Pancreas (tissue), 10 donors: ENCODE results near the gene UCMA. TPM values are rescaled to one million over a fixed set of nuclear protein-coding genes. Genes with fewer than 3 reads are reported as not detected.
"Not testable (repeated sequence)": the region's sequence is repeated elsewhere in the genome, so short reads cannot be mapped to it uniquely, and the experiment has no call there.

Experiments used
- ATAC-seq, 4 donors: fragments of 200-7000 bp; cut with Tn5 transposase; one replicate each; pipeline versions ENCODE4 v1.8.0 to v1.9.1; 2020; ENCODE audit warnings: mild to moderate bottlenecking in 4 of 4, moderate library complexity in 4 of 4
- DNase-seq, 6 donors: peaks; one replicate each; pipeline ENCODE4 v3.0.0-alpha.2; 2020
- FAIRE-seq: peaks from 2 replicates; lab custom pipeline; 2012; peaks lifted over from hg19 to GRCh38; lab: Jason Lieb, UNC
- H3K27ac ChIP-seq, 4 donors: fragments of 200-600 bp; sonication (generic); 1 replicate in 3 of 4; 2 replicates in 1 of 4; pipeline versions ENCODE4 v1.5.0 to v1.8.0; 2020
- H3K27me3 ChIP-seq, 4 donors: fragments of 200-600 bp; one replicate each; pipeline ENCODE4 v1.8.0; 2021
- H3K36me3 ChIP-seq, 3 donors: fragments of 200-600 bp; sonication (generic) in 1 of 3; one replicate each; pipeline versions ENCODE4 v1.5.0 to v1.8.0; 2020 to 2021
- H3K4me1 ChIP-seq, 3 donors: fragments of 200-600 bp; one replicate each; pipeline ENCODE4 v1.8.0; 2021
- H3K4me3 ChIP-seq, 4 donors: fragments of 200-600 bp; sonication (generic) in 2 of 4; one replicate each; pipeline versions ENCODE4 v1.5.0 to v1.8.0; 2020 to 2021
- H3K9me3 ChIP-seq, 4 donors: fragments of 200-600 bp; one replicate each; pipeline ENCODE4 v1.8.0; 2021
- WGBS, 2 donors: extraction: QIAGEN DNeasy Blood & Tissue Kit; methylation state at CpG; one replicate each; pipeline ENCODE4 v1.1.7; 2013; 5-methylcytosine and 5-hydroxymethylcytosine counted together
- intact Hi-C, 3 donors: fragments of 100-400 bp; cut with DNase I; formaldehyde crosslinking; loops; one replicate each; pipeline versions ENCODE4 v1.11.1 to v1.14.2; 2022
- polyA plus RNA-seq, 2 donors: library from polyadenylated mRNA; stranded (reverse); fragments of 200-250 nt; gene quantifications; one replicate each; pipeline ENCODE4 v1.2.3, GENCODE V29; 2013
- total RNA-seq, 6 donors: library from RNA; stranded (reverse); fragmentation: NEBNext Ultra II Directional in 4 of 6; extraction: Animal tissue kit (Norgen Biotek cat#: 25700) in 4 of 6; gene quantifications; one replicate each; pipeline versions ENCODE4 v1.2.1 to v1.2.4, GENCODE V29; 2021 to 2023
- TF ChIP-seq, protein P1 (sequence below), 4 donors: fragments of 200-600 bp; sonication (generic) in 3 of 4; IDR thresholded peaks; one replicate each; pipeline versions ENCODE4 v1.5.0 to v1.8.0; 2021; ENCODE audit warnings: antibody characterized with exemption in 4 of 4
- donor health status: healthy with polysubstance abuse.
- donor health status: DM: no; HTN: no; CAD: no; lungs with moderate emphysema.
- donor health status: DM: no; HTN: no; CAD: no.
- donor health status: control.
- donor health status: control.
- donor health status: Bipolar disorder and iron deficiency.
- donor health status: DM: yes; HTN: yes; CAD: no.
- donor health status: DM: no; HTN: no; CAD: no.
- donor health status: DM: no; HTN: no; CAD: no.
- donor health status: DM: yes; HTN: yes; CAD: no.

Gene UCMA, protein sequence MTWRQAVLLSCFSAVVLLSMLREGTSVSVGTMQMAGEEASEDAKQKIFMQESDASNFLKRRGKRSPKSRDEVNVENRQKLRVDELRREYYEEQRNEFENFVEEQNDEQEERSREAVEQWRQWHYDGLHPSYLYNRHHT
- total RNA-seq (not detected), polyA plus RNA-seq (not detected)

DNA sequence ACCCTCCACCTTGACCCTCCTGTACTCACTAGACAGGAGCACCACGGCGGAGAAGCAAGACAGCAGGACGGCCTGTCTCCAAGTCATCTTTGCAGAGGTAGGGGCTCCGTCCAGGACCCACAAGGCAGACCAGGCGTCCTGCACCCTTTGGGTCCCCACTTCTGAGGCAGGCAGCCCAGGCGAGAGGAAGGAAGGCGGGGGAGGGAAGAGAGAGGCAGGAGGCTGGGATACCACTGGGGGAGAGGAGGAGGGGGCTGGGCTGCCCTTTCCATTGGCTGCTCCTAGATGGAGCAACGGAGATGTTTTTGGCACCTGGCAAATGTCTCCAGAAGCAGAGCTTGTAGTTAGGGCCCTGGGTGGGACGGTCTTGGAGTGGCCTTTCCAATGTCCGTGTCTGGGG lies at the start of gene UCMA:
UCMA (minus strand) TSS at position 203 of the 400 bp plus-strand sequence; CDS start at position 87, 116 bp downstream.
- H3K4me3 ChIP-seq: no peak within 1 kb of the TSS
- no peaks in the 10 kb centered on the region for H3K4me1 ChIP-seq
- H3K27ac ChIP-seq: no peak within 1 kb of the TSS
- WGBS, 2 donors: 72% methylated on average over 10 of the region's 10 CpGs
- H3K27me3 ChIP-seq: no peaks in the 10 kb centered on the region
- TF ChIP-seq, protein P1, sequence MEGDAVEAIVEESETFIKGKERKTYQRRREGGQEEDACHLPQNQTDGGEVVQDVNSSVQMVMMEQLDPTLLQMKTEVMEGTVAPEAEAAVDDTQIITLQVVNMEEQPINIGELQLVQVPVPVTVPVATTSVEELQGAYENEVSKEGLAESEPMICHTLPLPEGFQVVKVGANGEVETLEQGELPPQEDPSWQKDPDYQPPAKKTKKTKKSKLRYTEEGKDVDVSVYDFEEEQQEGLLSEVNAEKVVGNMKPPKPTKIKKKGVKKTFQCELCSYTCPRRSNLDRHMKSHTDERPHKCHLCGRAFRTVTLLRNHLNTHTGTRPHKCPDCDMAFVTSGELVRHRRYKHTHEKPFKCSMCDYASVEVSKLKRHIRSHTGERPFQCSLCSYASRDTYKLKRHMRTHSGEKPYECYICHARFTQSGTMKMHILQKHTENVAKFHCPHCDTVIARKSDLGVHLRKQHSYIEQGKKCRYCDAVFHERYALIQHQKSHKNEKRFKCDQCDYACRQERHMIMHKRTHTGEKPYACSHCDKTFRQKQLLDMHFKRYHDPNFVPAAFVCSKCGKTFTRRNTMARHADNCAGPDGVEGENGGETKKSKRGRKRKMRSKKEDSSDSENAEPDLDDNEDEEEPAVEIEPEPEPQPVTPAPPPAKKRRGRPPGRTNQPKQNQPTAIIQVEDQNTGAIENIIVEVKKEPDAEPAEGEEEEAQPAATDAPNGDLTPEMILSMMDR (IDR thresholded peaks at IDR 0.05): no peak
- no peak for DNase-seq
- FAIRE-seq: no peak
- intact Hi-C loops: no loop called here
- no peaks in the 10 kb centered on the region for H3K36me3 ChIP-seq
- ATAC-seq: no peak
- H3K9me3 ChIP-seq: no peaks in the 10 kb centered on the region

- H3K4me1 ChIP-seq, intact Hi-C loops, H3K27ac ChIP-seq, FAIRE-seq, H3K4me3 ChIP-seq, H3K9me3 ChIP-seq, ATAC-seq, H3K36me3 ChIP-seq, H3K27me3 ChIP-seq, DNase-seq: not testable (repeated sequence)
- WGBS, 2 donors: 86 to 90% methylated on average over 6 of the region's 6 CpGs
Observed at GRCh38 chr10:13282348-13282747, 48.2 kb upstream of the UCMA start.

- WGBS, 2 donors: 65 to 68% methylated on average over 4 of the region's 4 CpGs
- ATAC-seq (no peak), FAIRE-seq (no peak), DNase-seq (no peak)
- TF ChIP-seq, protein P1 (IDR thresholded peaks at IDR 0.05): no peak
- Histone ChIP-seq H3K4me1 (no peaks in the 10 kb centered on the region), H3K9me3 (no peaks in the 10 kb centered on the region), H3K27ac (no peak overlapping the region), H3K27me3 (no peaks in the 10 kb centered on the region), H3K4me3 (no peak overlapping the region), H3K36me3 (peaks cover 0 to 4% (median 0%) of the 10 kb centered on the region in 3 donors)
- intact Hi-C loops: no loop called here
Observed at GRCh38 chr10:13276749-13277365, 42.7 kb upstream of the UCMA start.

DNA sequence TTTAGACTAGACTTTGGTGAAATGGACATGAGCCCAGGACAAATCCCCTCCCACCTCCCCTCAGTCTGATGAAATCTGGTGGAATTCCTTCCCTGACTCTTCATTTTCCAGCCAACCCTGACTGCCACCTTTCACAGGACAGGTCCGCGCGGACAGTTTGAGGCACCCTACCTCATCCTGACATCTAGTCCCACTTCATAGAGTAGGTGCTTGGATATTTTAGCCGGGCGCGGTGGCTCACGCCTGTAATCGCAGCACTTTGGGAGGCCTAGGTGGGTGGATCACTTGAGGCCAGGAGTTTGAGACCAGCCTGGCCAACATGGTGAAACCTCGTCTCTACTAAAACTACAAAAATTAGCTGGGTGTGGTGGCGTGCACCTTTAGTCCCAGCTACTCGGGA lies 42.0 kb upstream of the UCMA start:
- ATAC-seq, H3K27ac ChIP-seq, DNase-seq, H3K36me3 ChIP-seq, H3K4me3 ChIP-seq, H3K27me3 ChIP-seq, intact Hi-C loops, H3K4me1 ChIP-seq, FAIRE-seq, H3K9me3 ChIP-seq: not testable (repeated sequence)
- 97% methylated on average over 11 of the region's 11 CpGs for WGBS, 2 donors

DNA sequence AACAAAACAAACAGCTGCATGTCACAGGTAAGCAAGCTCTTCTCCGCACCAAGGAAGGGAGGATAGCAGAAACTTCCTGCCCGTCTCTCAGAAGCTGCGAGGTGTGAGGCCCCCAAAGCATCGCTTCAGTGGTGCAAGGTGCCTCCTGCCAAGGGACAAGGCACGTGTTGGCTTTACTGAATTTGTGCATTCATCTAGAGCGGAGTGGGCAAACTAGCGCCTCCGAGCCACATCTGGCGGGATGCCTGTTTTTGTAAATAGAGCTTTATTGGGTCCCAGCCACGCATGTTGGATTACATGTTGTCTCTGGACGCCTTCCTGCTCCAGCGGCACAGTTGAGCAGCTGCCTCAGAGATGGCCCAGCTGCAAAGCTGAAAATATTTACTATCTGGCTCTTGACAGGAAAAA lies 38.0 kb upstream of the UCMA start:
- DNase-seq: no peak
- Histone ChIP-seq H3K4me3 (no peak overlapping the region), H3K27ac (no peak overlapping the region), H3K27me3 (no peaks in the 10 kb centered on the region), H3K9me3 (no peaks in the 10 kb centered on the region), H3K36me3 (no peaks in the 10 kb centered on the region), H3K4me1 (no peaks in the 10 kb centered on the region)
- 81 to 82% methylated on average over 12 of the region's 12 CpGs for WGBS, 2 donors
- intact Hi-C loops: no loop called here
- TF ChIP-seq, protein P1 (IDR thresholded peaks at IDR 0.05): no peak
- no peak for FAIRE-seq
- peak in 1 of 4 donors; percentile 29 for ATAC-seq

DNA sequence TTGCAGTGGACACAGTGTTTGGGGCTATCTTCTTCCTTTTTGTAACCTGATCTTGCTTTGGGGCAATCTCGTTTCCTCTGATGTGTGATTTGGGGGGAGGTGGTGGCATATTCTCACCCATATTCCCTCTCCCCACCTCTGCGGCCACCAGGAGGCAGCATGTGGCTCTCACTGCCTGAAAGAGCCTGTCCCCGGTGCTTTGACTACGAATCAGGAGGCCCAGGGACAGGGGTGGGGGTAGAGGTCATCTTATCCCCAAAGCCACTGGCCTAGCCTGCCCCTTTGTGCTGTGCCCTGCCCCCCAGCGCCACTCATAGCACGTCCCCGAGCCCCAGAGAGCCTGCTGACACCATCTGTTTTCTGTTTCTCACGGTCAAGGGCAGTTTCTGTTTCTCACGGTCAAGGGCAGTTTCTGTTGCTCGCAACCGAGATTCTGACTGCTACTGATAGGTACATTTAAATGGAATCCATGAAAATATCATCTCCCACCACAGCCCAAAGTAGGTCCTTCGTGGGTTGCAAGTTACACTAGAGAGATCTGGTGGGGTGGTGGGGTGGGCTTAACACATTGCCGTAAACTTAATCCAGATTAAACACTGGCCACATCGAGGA lies 37.5 kb upstream of the UCMA start:
- WGBS, 2 donors: 25 to 31% methylated on average over 13 to 14 of the region's 14 CpGs
- FAIRE-seq (no peak), ATAC-seq (peak; percentile 78 to 95 (median 89)), DNase-seq (peak; percentile 23 to 74 (median 60))
- intact Hi-C loops: no loop called here
- Histone ChIP-seq H3K4me3 (no peak overlapping the region), H3K27me3 (no peaks in the 10 kb centered on the region), H3K27ac (no peak overlapping the region), H3K4me1 (no peaks in the 10 kb centered on the region), H3K36me3 (no peaks in the 10 kb centered on the region), H3K9me3 (no peaks in the 10 kb centered on the region)
- TF ChIP-seq, protein P1 (IDR thresholded peaks at IDR 0.05): peak in 1 of 4 donors; percentile 14
